Activated T-helper 1 cell treated with anti-CD3 and anti-CD28 coated beads, Interleukin-12 subunit alpha, Interleukin-12 subunit beta, Interleukin-2, Interleukin-4 antibody, amounts not matched to agents 30 ng/mL and 10 ng/mL and 1 ng/mL, durations not matched to agents 14 hours and 24 hours and 36 hours (primary cell): ENCODE measurements around the gene RTN4RL1. TPM values are rescaled to one million over a fixed set of nuclear protein-coding genes. Genes with fewer than 3 reads are reported as not detected.

Experiments used
- DNase-seq: peaks from one replicate; pipeline ENCODE4 v3.0.0; 2021; ENCODE audit warnings: low spot score
- H3K27ac Mint-ChIP-seq: one replicate; pipeline ENCODE4 v1.8.0; 2021; ENCODE audit warnings: mild to moderate bottlenecking, mixed read lengths
- H3K27me3 Mint-ChIP-seq: one replicate; pipeline ENCODE4 v1.8.0; 2022; ENCODE audit warnings: mild to moderate bottlenecking, moderate library complexity, mixed read lengths; ENCODE audit not compliant: insufficient read depth
- H3K36me3 Mint-ChIP-seq: one replicate; pipeline ENCODE4 v1.8.0; 2021; ENCODE audit warnings: low read depth, mixed read lengths
- H3K4me1 Mint-ChIP-seq: one replicate; pipeline ENCODE4 v1.8.0; 2021; ENCODE audit warnings: low read depth, mixed read lengths
- H3K4me3 Mint-ChIP-seq: one replicate; pipeline ENCODE4 v1.8.0; 2021; ENCODE audit warnings: mild to moderate bottlenecking, moderate library complexity, mixed read lengths
- H3K9me3 Mint-ChIP-seq: one replicate; pipeline ENCODE4 v1.8.0; 2021; ENCODE audit warnings: mixed read lengths
- intact Hi-C: fragments of 100-400 bp; cut with micrococcal nuclease; formaldehyde crosslinking; loops from one replicate; pipeline ENCODE4 v1.15.1; 2024
- total RNA-seq: library from RNA; stranded (reverse); gene quantifications from 2 replicates; pipeline ENCODE4 v1.2.3, GENCODE V29; 2022

The RTN4RL1 gene
- total RNA-seq, 1 donor from 2014 or later = 1.0 TPM

- intact Hi-C loops = no loop called here
- no peak for DNase-seq
- peaks cover 25% of the 10 kb centered on the region for H3K36me3 Mint-ChIP-seq
Measured at GRCh38 chr17:2057175-2057759, 32.1 kb upstream of the RTN4RL1 start.

DNA sequence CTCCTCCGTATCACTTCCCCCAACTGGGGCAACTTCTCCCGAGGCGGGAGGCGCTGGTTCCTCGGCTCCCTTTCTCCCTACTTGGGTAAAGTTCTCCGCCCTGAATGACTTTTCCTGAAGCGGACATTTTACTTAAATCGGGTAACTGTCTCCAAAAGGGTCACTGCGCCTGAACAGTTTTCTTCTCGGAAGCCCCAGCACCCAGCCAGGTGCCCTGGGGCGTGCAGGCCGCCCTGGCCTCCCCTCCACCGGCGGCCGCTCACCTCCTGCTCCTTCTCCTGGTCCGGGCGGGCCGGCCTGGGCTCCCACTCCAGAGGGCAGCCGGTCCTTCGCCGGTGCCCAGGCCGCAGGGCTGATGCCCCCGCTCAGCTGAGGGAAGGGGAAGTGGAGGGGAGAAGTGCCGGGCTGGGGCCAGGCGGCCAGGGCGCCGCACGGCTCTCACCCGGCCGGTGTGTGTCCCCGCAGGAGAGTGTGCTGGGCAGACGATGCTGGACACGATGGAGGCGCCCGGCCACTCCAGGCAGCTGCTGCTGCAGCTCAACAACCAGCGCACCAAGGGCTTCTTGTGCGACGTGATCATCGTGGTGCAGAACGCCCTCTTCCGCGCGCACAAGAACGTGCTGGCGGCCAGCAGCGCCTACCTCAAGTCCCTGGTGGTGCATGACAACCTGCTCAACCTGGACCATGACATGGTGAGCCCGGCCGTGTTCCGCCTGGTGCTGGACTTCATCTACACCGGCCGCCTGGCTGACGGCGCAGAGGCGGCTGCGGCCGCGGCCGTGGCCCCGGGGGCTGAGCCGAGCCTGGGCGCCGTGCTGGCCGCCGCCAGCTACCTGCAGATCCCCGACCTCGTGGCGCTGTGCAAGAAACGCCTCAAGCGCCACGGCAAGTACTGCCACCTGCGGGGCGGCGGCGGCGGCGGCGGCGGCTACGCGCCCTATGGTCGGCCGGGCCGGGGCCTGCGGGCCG lies 31.4 kb upstream of the RTN4RL1 start:
- peak; percentile 58 for DNase-seq
- Mint-ChIP-seq H3K4me1 (peaks cover 30% of the 10 kb centered on the region), H3K36me3 (peaks cover 17% of the 10 kb centered on the region), H3K27me3 (peaks cover 11% of the 10 kb centered on the region), H3K27ac (peak overlapping the region; percentile 79), H3K4me3 (peak overlapping the region; percentile 83), H3K9me3 (no peaks in the 10 kb centered on the region)
- intact Hi-C loops = loop anchor here (1.0 kb wide), 1 partner anchor 14 kb away; no protein-coding TSS in a partner anchor

More at GRCh38 chr17:2057175-2057759, 32.1 kb upstream of the RTN4RL1 start:
- Mint-ChIP-seq H3K27ac (no peak overlapping the region), H3K4me3 (no peak overlapping the region), H3K27me3 (peaks cover 4% of the 10 kb centered on the region), H3K4me1 (peaks cover 29% of the 10 kb centered on the region), H3K9me3 (no peaks in the 10 kb centered on the region)

DNA sequence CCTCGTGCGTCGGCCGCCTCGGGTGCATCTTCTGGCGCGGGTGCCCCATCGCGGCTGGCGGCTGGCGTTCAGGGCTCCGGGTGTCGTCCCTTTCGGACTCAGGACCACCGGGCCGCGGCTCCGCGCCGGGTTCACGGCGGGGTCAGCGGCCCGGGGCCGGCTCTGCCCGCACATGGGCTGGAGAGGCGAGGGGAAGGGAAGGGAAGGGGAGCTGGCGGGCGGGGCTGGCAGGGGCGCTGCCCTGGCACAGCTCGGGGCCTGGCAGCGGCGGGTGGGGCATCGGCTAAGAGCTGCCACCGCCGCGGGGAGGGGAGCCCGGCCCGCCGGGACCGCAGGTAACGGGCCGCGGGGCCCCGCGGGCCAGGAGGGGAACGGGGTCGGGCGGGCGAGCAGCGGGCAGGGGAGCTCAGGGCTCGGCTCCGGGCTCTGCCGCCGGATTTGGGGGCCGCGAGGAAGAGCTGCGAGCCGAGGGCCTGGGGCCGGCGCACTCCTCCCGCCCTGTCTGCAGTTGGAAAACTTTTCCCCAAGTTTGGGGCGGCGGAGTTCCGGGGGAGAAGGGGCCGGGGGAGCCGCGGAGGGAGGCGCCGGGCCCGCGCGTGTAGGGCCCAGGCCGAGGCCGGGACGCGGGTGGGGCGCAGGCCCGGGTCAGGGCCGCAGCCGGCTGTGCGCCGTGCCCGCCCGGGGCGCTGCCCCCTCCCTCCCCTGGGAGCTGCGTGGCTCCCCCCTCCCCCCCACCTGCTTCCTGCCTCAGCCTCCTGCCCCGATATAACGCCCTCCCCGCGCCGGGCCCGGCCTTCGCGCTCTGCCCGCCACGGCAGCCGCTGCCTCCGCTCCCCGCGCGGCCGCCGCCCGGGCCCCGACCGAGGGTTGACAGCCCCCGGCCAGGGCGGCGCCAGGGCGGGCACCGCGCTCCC lies 30.4 kb upstream of the RTN4RL1 start:
- H3K4me3 Mint-ChIP-seq = peak overlapping the region; percentile 83
- intact Hi-C loops = loop anchor here (1.0 to 2.0 kb wide), 3 partner anchors 15 to 337 kb away; no protein-coding TSS in a partner anchor
- H3K27me3 Mint-ChIP-seq = peaks cover 12% of the 10 kb centered on the region
- peaks cover 28% of the 10 kb centered on the region for H3K4me1 Mint-ChIP-seq
- peaks cover 14% of the 10 kb centered on the region for H3K36me3 Mint-ChIP-seq
- H3K9me3 Mint-ChIP-seq = no peaks in the 10 kb centered on the region
- DNase-seq = peak; percentile 56
- H3K27ac Mint-ChIP-seq = no peak overlapping the region

DNA sequence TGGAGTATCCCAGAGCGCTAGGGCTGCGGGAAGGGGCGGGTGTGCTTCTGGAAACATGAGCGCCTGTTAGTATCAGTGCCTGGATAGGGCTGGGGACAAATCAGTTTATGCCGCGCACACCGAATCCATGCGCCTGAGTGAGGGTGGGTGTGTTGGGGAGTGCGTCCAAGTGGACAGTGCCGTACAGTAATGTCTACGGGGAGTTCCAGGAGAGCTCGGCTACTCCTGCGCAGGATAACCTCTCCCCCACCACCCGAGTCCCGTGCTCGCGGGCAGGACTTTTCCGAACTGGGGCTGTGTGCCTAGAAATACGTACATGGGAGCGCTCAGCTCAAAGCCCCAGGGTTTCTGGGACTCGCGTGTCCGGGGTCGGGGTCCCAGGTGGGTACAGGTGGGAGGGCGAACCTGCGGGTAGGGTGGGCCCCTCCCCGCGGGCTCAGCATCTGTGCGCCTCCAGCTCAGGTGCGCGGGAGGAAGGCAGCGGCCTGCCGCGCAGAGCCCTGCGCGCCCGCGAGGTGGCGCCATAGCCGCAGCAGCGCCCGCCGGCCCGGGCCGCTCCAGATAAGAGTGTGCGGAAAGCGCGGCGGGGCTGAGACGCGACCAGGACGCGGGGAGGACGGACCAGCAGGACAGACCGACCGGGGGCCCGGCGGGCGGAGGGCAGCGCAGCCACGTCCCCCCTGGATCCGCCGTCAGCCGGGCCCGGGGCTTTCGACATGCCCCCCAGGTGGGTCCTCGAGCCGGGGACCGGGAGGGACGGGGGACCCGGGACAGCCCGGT lies 29.6 kb upstream of the RTN4RL1 start, which contains the start of gene HIC1:
TSS of gene HIC1 (plus strand) at position 592 of the 780 bp plus-strand sequence. CDS start 1,588 bp downstream, outside the sequence.
- peaks cover 7% of the 10 kb centered on the region for H3K36me3 Mint-ChIP-seq
- peaks cover 12% of the 10 kb centered on the region for H3K27me3 Mint-ChIP-seq
- DNase-seq = peak; percentile 85
- H3K4me1 Mint-ChIP-seq = peaks cover 20% of the 10 kb centered on the region
- no peaks in the 10 kb centered on the region for H3K9me3 Mint-ChIP-seq
- intact Hi-C loops = loop anchor here (1.0 to 5.0 kb wide), 9 partner anchors 24 to 338 kb away; partner anchors contain the start of genes DPH1, SMG6, SRR and TSR1
- peak within 1 kb of the TSS; percentile 91 for H3K27ac Mint-ChIP-seq
- H3K4me3 Mint-ChIP-seq = peak within 1 kb of the TSS; percentile 84

DNA sequence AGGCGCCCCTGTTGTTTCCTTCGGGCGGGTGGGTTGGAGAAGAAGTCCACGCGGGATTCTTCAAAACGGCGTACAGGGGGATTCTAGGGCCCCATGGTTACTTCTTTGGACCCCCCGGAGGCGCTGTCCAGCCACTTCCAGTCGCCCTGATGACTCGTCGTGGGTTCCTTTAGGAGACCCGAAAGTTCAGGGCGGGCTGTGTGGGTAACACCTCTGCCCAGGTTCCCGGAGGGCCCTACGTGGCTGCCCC lies 29.1 kb upstream of the RTN4RL1 start:
- intact Hi-C loops = loop anchor here (1.0 to 5.0 kb wide), 8 partner anchors 24 to 339 kb away; partner anchors contain the start of genes DPH1, SMG6, SRR and TSR1
- Mint-ChIP-seq H3K4me1 (peaks cover 18% of the 10 kb centered on the region), H3K9me3 (no peaks in the 10 kb centered on the region), H3K36me3 (peaks cover 2% of the 10 kb centered on the region), H3K4me3 (peak overlapping the region; percentile 84), H3K27me3 (peaks cover 12% of the 10 kb centered on the region), H3K27ac (peak overlapping the region; percentile 91)
- DNase-seq = no peak

DNA sequence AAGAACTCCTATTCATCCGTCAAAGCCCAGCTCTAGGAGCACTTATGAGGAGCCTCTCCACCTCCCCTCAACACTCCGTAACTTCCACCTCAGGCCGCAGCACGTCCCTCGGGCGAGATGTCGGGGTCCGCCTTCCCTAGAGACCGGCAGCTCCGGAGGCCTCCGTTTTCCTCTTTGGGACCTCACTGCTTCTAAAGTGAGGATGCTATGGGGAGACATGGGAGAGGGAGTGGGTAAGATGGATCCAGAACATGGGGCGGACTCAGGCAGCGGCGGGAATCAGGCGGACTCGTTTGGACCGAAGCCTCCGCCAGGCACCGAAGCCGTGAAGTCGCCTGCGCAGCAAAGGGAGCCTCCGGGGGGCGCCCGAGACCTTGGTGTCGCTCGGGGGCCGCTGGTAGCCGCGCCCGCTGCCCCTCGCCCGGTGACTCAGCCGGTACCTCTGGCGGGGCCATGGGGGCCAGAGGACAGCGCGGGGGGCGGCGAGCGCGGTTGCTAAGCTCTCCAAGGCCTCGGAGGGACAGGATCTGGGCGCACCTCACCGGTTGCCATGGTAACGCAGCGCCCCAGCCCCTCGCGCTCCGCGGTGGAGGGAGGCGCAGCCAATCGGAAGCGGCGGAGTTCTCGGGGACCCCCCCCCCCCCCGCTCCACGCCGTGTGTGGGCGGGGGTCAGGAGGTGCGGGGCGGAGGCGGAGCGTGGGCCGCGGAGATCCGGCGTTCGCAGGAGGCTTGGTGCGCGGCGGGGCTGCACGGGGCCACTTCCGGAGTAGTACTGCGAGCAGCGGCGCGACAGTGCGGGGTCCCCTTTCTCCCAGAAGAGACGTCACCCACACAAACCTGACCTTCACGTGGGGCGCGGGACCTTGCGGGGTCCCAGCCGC lies 28.5 kb upstream of the RTN4RL1 start:
- Mint-ChIP-seq H3K4me1 (peaks cover 24% of the 10 kb centered on the region), H3K36me3 (peaks cover 2% of the 10 kb centered on the region), H3K9me3 (no peaks in the 10 kb centered on the region), H3K27ac (peak overlapping the region; percentile 91), H3K27me3 (peaks cover 12% of the 10 kb centered on the region), H3K4me3 (peak overlapping the region; percentile 84)
- intact Hi-C loops = loop anchor here (1.0 to 5.0 kb wide), 8 partner anchors 23 to 339 kb away; partner anchors contain the start of genes DPH1, SMG6, SRR and TSR1
- DNase-seq = peak; percentile 79

- Mint-ChIP-seq H3K4me3 (peak overlapping the region; percentile 53), H3K27ac (peak overlapping the region; percentile 35), H3K9me3 (no peaks in the 10 kb centered on the region), H3K27me3 (peaks cover 12% of the 10 kb centered on the region), H3K36me3 (no peaks in the 10 kb centered on the region), H3K4me1 (peaks cover 29% of the 10 kb centered on the region)
- DNase-seq = no peak
- intact Hi-C loops = loop anchor here (2.0 to 5.0 kb wide), 3 partner anchors 35 to 349 kb away; partner anchors contain the start of gene MNT
Measured at GRCh38 chr17:2051933-2052559, 26.9 kb upstream of the RTN4RL1 start.

- Mint-ChIP-seq H3K4me3 (peak overlapping the region; percentile 54), H3K4me1 (peaks cover 29% of the 10 kb centered on the region), H3K27me3 (peaks cover 12% of the 10 kb centered on the region), H3K9me3 (no peaks in the 10 kb centered on the region), H3K36me3 (no peaks in the 10 kb centered on the region), H3K27ac (peak overlapping the region; percentile 52)
- intact Hi-C loops = loop anchor here (2.0 to 5.0 kb wide), 3 partner anchors 36 to 350 kb away; partner anchors contain the start of gene MNT
- DNase-seq = no peak
Measured at GRCh38 chr17:2051061-2051932, 26.2 kb upstream of the RTN4RL1 start.

DNA sequence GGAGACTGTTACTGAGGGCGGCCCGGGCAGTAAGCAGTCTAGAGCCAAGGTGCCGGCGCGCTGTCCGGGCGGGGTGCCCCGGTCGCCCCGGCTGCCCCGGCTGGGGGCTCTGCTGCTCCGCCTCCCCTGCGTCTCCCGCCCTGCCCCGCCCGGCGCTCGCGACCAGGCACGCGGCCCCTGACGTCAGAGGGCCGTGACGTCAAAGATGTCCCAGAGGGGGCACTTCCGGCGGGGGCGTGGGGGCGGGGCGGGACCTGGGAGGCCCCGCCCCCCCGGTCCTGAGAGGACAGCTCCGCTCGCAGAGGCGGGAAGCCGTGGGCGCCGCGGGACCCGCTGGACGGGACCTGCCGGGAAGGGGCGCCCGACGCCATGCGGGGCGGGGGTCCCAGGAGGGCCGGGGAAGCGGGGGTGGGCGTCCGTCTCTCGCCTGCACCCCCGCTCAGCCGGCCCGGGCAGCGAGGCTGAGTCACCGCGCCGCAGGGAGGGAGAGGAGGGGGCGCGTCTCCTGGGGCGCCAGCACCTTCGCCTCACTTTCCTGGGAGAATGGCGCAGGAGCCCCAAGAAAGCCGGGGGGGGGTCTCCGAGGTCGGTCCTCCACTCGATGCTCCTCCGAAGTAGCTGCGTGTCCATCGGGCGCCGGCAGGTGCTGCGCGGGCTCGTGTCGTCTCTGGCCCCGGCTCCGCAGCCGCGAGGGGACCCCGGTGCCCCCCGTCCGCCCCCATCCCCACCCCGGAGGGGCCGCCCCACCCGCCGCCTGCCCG lies 25.3 kb upstream of the RTN4RL1 start:
- Mint-ChIP-seq H3K4me1 (peaks cover 29% of the 10 kb centered on the region), H3K4me3 (no peak overlapping the region), H3K36me3 (peaks cover 2% of the 10 kb centered on the region), H3K27me3 (peaks cover 12% of the 10 kb centered on the region), H3K27ac (no peak overlapping the region), H3K9me3 (no peaks in the 10 kb centered on the region)
- peak; percentile 63 for DNase-seq
- intact Hi-C loops = loop anchor here (2.0 to 5.0 kb wide), 3 partner anchors 37 to 350 kb away; partner anchors contain the start of gene MNT
